ENCODE results near the gene MAP6.

Gene MAP6

DNA sequence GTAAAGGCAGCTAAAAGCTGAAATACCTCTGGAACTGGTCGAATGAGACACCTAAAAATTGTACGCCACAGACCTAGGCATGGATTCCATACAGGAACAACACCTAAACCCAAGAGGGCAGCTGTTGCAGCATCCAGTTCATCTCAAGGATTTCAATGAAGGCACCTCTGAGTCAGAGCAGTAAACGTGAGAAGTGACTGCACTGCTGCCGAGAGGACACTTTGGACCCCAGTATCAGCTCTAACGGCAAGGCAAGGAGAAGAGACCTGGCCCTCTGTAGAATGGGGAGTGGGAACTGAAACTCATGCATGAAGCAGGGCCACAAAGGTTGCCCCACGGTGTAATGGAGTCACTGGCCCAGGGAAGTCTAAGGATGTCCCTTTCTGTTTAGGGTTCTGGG is 23.9 kb downstream of the MAP6 start:
- Histone ChIP-seq H3K9me3 (no peaks in the 10 kb centered on the region), H3K27ac (no peak overlapping the region), H3K4me1 (ENCODE audit: control insufficient read depth in 1 of 2, insufficient read depth in 1 of 2, low read depth in 1 of 2, low read length in 1 of 2) (no peaks in the 10 kb centered on the region), H3K36me3 (no peaks in the 10 kb centered on the region), H3K27me3 (peaks cover 42% of the 10 kb centered on the region), H3K4me3 (ENCODE audit: low read depth in 1 of 2, low read length in 1 of 2) (no peak overlapping the region)
- TF ChIP-seq, protein P1, sequence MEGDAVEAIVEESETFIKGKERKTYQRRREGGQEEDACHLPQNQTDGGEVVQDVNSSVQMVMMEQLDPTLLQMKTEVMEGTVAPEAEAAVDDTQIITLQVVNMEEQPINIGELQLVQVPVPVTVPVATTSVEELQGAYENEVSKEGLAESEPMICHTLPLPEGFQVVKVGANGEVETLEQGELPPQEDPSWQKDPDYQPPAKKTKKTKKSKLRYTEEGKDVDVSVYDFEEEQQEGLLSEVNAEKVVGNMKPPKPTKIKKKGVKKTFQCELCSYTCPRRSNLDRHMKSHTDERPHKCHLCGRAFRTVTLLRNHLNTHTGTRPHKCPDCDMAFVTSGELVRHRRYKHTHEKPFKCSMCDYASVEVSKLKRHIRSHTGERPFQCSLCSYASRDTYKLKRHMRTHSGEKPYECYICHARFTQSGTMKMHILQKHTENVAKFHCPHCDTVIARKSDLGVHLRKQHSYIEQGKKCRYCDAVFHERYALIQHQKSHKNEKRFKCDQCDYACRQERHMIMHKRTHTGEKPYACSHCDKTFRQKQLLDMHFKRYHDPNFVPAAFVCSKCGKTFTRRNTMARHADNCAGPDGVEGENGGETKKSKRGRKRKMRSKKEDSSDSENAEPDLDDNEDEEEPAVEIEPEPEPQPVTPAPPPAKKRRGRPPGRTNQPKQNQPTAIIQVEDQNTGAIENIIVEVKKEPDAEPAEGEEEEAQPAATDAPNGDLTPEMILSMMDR (IDR thresholded peaks at IDR 0.05) = no peak

GRCh38 chr11:75644370-75644769 is 24.5 kb downstream of the MAP6 start:
- no peaks in the 10 kb centered on the region for H3K36me3 ChIP-seq

GRCh38 chr11:75642402-75643113 is 26.3 kb downstream of the MAP6 start:
- TF ChIP-seq, protein P1 (IDR thresholded peaks at IDR 0.05) = no peak
- H3K27me3 ChIP-seq = peaks cover 59% of the 10 kb centered on the region
- H3K9me3 ChIP-seq = no peaks in the 10 kb centered on the region
- H3K36me3 ChIP-seq = no peaks in the 10 kb centered on the region
- no peaks in the 10 kb centered on the region for H3K4me1 ChIP-seq (ENCODE audit: control insufficient read depth in 1 of 2, insufficient read depth in 1 of 2, low read depth in 1 of 2, low read length in 1 of 2)
- H3K4me3 ChIP-seq (ENCODE audit: low read depth in 1 of 2, low read length in 1 of 2) = no peak overlapping the region
- no peak overlapping the region for H3K27ac ChIP-seq

More at GRCh38 chr11:75644370-75644769, 24.5 kb downstream of the MAP6 start:
- H3K9me3 ChIP-seq = no peaks in the 10 kb centered on the region
- no peak overlapping the region for H3K27ac ChIP-seq
- no peaks in the 10 kb centered on the region for H3K4me1 ChIP-seq (ENCODE audit: control insufficient read depth in 1 of 2, insufficient read depth in 1 of 2, low read depth in 1 of 2, low read length in 1 of 2)
- peaks cover 46% of the 10 kb centered on the region for H3K27me3 ChIP-seq
- TF ChIP-seq, protein P1 (IDR thresholded peaks at IDR 0.05) = no peak
- no peak overlapping the region for H3K4me3 ChIP-seq (ENCODE audit: low read depth in 1 of 2, low read length in 1 of 2)

DNA sequence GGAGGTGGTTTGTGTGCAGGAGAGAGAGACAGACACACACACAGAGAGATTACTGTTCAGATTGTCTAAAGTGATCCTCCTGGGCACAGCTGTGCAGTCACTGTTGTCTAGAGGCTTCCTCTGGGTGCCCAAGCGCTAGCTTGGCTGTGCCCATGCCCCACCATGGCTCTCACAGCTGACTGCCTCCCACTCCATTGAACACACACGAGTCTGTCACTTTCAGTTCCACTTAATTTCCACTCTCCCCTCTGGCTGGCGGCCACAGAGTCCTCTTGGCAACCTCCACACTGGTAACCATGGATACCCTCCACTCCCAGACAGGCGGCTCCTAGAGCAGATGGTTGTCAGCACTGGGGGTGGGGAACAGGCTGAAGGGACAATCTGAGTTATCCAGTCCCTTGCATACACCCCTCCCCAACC is 29.1 kb downstream of the MAP6 start:
- H3K36me3 ChIP-seq = no peaks in the 10 kb centered on the region
- no peak overlapping the region for H3K4me3 ChIP-seq (ENCODE audit: low read depth in 1 of 2, low read length in 1 of 2)
- H3K9me3 ChIP-seq = no peaks in the 10 kb centered on the region
- TF ChIP-seq, protein P1 (IDR thresholded peaks at IDR 0.05) = no peak
- H3K27ac ChIP-seq = no peak overlapping the region
- H3K4me1 ChIP-seq (ENCODE audit: control insufficient read depth in 1 of 2, insufficient read depth in 1 of 2, low read depth in 1 of 2, low read length in 1 of 2) = no peaks in the 10 kb centered on the region
- H3K27me3 ChIP-seq = peaks cover 72% of the 10 kb centered on the region

GRCh38 chr11:75637998-75638397 is 30.8 kb downstream of the MAP6 start:
- Histone ChIP-seq H3K27me3 (peaks cover 73% of the 10 kb centered on the region), H3K4me3 (ENCODE audit: low read depth in 1 of 2, low read length in 1 of 2) (no peak overlapping the region), H3K27ac (no peak overlapping the region), H3K9me3 (no peaks in the 10 kb centered on the region), H3K4me1 (ENCODE audit: control insufficient read depth in 1 of 2, insufficient read depth in 1 of 2, low read depth in 1 of 2, low read length in 1 of 2) (no peaks in the 10 kb centered on the region), H3K36me3 (no peaks in the 10 kb centered on the region)
- TF ChIP-seq, protein P1 (IDR thresholded peaks at IDR 0.05) = no peak
